GM18907 (cell line): ENCODE data around the gene EBF4.
"Not testable (repeated sequence)": the region's sequence is repeated elsewhere in the genome, so short reads cannot be mapped to it uniquely, and the experiment has no call there.

Experiments
- ATAC-seq: cut with Tn5 transposase; IDR thresholded peaks from one replicate; pipeline ENCODE4 v1.9.1; 2021; ENCODE audit warnings: mild to moderate bottlenecking, moderate library complexity; ENCODE audit not compliant: unreplicated experiment

The EBF4 gene

DNA sequence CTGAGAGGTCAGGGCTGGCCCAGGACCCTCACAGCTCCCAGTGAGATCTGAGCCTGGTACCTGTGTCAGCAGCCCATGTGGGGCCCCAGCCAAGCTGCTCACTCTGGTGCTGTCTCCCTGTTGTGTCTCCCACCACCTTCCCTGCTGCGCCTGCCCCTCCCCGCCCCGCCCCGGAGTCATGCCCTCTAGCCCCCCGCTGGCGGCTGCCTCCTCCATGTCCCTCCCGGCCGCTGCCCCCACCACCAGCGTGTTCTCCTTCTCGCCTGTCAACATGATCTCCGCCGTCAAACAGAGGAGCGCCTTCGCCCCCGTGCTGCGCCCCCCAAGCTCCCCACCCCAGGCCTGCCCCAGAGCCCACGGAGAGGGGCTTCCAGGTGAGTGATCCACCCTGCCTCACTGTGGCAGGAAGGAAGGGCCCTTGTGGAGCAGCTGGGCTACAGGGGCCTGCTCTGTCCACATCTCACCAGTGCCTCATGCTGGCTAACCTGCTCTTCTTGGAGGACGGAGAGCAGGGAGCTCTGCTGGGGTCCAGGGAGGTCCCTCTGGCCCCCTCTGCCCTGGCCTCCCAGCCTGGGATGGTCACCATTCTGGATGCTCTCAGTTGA, 63.0 kb downstream of the EBF4 start:
- no peak for ATAC-seq

DNA sequence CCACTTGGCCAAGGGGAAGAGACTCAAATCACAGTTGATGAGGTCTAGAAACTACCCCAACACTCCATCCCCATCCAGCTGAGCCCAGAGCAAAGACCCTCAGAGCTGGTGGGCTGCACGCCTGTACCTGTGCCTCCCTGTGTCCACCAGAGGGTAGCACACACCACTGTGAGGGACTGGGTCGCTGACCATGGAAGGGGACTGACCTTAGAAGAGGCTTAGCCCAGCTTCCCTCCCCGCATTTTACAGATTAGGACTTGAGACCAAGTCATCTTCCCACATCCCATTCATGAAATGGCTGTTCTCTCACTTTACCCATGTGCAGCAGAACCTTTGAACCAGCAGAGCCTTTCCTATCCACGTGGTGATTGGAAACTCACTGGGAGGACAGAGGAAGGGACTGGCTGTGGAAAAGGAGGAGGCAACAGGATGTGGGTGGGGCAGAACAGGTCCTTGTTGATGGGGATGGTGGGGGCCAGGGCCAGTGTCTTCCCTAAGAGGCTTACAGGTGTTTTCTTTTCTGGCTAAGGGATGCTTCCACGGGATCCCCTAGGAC, 63.6 kb downstream of the EBF4 start:
- ATAC-seq = no peak

DNA sequence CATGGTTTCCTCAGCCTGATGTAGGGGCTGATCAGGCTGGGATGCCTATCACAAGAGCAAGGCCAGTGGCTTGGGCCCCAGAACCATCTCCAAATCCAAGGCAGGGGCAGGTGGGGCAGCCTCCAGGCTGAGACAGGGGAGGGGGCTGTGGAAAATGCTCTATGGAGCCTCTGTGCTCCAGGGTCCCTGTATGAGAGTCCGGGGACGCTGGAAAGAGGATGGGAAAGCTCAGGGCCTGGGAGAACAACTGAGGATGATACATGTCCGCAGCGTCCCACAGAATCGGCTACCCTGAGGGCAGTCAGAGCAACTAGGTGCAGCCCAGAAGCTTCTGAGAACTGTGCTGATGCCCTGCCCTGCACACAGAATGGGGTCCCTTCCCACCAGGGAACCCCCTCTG, 64.4 kb downstream of the EBF4 start:
- ATAC-seq = no peak

DNA sequence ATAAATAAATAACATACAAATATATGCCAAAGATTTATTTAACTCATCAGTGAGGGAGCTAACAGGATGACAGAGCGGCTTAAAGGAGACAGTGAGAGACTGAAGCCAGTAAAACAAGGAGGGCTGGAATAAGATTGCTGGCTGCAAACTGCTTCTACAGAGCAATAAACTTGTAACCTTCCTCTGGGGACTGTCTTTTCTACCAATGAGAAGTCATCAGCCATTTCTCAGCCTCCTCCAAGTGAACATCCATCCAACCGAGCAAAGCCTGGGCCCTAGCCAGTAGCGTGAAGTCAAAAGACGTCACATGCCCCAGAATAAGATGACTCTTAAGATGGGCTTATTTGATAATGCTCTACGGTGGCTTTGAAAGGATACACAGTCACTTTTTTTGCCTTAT, 65.4 kb downstream of the EBF4 start:
- no peak for ATAC-seq

DNA sequence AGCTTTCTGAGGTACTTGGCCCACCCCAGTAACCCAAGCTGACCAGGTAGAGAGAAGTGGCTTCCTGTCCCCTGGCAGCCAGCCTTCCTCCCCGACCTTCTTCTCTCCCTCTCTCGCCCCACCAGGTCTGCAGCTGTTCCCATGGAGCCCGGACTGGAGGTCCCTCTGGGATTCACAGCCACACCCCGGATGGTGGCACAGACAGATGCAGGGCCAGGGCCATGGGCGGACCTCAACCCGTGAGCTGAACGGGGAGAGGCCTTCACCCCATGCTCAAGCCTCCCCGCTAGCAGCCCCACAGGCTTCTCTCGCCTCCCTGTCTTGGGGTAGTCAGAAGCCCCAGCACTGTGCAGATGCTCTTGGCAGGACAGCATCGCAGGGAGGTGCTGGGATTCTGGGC, 66.6 kb downstream of the EBF4 start:
- ATAC-seq = no peak

DNA sequence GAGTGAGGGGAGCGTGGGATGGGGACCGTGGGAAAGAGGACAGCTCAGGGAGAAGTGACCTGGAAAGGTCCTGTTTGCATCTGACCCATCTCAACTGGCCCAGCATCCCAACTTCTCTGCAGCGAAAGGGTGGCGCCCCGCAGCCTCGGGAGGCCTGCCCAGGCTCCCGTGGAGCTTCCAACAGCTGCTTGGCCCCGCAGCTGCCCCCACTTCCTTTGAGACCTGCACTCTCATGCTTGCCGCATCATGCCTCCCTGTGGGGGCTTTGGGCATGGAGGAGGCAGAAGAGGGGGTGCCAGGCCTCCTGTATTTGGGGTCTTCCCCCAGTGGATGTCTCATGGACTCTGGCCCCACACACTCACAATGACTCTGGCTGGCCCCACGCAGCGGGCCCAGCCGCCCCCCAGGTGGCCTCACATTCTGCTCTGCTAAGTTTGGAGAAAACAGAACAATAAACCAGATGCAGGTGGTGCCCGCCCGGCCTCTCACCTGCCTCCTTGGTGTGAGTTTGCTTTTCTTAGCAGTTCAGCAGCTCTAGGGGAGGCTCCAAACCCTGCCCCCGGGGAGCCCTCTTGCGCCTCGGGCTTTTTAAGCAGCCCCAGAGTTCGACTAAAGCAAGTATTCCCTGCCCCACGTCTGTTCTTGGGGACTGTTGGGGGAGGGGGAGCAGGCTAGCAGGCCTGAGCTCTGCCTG, 67.2 kb downstream of the EBF4 start:
- ATAC-seq = no peak

DNA sequence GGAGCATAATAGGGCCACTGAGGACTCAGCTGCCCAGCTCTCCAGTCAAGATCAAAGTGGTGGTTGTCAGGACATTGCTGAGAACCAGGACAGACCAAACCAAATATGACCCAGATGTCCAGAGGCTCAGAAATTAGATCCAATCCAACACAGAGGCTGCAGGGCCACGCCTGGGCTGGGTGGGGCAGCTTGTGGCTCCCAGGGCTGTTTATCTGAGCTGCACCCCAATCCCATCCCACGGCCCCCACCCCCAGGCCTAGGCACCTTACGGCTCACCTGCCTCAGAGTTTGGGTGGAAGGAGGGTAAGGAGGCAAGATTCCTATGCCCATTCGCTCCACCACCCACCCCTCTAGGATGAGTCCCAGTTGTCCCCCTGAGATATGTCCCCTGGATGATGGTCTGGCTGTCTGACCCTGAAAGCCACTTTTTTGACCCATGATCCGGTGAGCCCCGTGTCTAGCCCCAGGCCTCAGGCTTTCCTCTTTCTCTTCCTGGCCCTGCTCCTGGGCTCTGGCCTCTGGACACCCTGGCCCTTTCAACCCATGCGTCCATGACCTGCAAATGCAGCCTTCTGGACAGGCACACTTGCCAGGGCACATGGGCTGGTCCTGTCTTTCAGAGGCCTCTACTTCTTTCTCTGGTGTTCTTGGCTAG, 67.8 kb downstream of the EBF4 start:
- ATAC-seq = no peak

DNA sequence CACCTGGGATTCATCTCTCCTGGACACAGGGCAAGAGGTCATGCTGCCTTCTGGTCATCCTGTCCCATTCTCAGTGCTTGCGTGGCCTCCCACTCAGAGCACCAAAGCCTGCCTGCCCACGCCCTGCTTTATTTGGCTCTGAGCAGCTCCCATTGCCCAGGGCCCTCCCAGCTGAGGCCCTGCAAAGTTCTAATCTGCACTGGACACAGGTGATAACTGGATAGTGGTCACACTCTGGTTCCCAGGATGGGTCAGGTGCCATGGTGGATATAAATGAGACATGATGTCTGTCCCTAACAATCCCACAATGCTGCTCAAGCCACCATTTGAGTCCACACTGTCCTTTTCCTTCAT, 68.3 kb downstream of the EBF4 start:
- no peak for ATAC-seq

DNA sequence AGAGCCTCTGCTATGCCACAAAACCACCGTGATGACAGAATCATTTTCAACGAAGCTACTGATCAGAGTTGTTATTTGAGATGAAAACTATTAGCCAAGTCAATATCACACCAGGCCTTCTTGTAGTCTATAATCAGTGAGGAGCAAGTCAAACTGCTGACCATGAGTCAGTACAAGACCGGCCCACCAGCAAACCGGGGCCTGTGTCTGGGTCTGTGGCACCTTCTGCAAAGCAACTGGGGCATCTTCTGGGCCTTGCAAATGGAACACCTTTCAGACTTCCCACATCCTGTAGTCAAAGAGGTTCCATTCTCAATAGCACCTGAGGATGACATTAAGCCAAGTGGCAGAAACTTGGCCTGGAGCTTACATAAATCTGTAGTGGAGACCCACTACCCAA, 69.3 kb downstream of the EBF4 start:
- no peak for ATAC-seq

DNA sequence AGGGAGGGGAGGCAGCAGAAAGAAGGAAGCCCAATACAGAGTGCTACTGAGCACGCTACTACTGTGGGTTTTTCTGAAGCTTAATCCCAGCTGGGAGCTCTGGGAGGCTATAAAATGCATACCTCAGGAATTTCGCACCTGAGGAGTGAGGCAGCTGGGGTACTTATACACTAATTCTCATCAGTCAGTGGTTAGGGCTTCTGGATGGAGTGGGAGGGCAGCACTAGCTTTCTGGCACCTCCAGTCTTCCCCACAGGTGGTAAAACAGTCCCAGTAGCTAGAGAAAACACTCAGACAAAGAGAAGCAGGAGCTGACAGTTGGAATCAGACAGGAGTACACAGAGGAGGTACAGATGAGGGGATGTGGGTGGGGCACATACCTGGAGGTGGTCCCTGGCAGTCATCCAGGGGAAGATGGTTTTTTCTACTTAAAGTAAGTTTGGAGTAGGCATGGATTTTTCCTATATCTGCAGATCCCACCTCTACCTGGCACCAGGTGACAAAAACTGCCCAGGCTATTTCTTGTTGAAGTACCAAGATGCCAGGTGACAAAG, 70.1 kb downstream of the EBF4 start:
- ATAC-seq = no peak

DNA sequence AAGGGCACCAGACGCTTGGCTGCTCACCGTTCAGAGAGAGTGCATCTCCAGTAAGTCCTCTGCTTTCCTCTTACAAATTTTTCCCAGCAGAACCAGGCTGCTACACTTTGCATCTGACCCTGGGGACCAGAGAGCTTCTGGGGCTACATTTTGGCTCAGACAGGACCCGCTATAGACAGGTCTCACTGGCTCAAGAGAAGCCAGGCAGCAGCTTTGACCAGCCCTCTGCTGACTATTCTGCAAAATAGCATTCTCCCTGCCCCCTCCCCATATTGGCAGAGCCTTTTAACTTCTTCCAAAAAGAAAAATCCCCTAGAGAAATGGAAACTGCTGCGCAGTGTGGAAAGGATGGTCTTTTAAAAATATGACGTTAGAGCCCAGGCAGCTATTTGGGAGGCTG, 70.6 kb downstream of the EBF4 start:
- no peak for ATAC-seq

DNA sequence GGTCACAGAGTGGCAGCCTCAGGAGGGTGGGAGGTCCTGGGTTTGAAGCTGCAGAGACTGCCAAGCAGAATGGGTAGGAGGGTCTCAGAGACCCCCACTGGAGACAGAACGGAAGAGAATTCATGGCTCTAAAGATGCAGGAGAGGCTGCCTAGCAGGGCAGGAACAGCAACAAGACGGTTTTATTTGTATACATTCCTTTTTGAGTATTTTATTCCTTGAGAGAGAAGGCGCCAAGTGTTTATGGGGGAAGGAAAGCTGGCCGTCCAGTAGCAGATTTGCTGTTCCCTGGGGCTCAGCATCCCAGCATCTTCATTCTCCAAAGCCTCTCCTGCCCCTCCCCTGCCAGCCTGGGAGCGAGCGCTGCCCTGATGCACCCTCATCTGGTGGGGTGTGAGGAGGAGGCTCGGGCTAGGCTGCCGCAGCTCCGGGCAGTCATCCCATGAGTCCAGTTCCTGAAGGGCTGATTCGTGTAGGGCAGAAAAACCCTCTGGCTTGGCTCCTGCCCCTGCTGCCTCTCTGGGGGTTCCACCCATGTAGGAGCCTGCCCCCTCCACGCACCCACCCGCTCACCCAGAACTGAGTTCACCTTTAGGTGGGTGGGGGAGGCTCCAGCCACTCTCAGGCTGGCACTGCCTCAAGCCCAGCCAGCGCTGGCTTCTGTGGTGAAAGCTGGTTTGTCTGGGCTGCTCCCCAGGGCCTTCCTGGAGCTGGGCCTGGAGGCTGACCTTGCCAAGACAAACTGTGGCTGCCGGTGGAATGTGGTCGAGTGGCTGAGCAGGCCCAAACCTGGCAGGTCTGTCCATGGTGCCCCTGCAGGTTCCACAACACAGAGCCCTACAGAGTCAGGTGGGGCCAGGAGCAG, 75.4 kb downstream of the EBF4 start:
- no peak for ATAC-seq

DNA sequence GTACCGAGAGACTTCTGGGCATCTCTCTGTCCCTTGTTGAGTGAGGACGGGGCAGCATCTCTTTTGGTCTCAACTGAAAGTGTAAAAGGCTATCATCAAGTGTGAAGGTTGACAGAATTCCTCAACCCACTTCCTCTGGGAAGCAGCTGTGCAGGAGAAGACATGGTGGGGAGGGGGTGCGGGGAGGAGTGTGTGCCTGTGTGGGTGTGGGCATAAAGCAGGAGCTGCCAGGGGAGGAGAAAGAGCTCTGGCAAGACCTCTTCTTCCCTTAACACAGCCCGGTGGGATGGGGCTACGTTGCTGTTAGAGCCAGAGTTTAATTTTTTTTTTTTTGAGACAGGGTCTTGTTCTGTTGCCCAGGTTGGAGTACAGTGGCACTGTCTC, 76.0 kb downstream of the EBF4 start:
- no peak for ATAC-seq

DNA sequence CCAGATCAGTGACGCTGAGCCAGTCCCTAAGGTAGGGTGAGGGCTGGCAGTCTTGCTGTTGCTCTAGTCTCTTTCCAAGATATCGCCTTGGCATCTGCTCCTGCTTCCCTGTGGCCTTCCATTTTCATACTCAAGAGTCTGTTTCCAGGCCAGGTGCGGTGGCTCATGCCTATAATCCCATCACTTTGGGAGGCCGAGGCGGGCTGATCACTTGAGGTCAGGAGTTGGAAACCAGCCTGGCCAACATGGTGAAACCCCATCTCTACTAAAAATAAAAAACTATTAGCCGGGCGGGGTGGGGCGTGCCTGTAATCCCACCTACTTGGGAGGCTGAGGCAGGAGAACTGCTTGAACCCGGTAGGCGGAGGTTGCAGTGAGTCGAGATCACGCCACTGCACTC, 77.5 kb downstream of the EBF4 start:
- not testable (repeated sequence) for ATAC-seq

DNA sequence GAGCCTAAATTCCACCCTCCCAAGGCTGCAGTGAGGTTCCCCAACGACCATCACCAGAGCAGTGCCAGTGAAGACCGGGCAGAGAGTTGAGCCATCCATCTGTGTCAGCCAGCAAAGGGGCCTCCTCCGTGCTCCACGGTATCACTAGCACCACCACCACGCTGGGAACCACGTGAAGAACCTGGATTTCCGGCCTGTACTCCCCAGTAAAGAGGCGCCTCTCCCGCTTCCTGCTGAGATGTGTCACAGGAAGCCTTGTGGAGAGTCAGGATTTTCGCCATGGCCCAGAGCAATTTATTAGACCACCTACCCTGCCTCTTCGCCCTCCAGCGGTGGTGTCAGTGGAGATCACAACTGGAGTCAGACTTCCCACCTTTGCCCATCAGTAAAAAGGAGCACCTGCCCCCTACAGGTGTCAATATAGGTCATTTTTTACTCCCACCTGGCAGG, 79.1 kb downstream of the EBF4 start:
- no peak for ATAC-seq

DNA sequence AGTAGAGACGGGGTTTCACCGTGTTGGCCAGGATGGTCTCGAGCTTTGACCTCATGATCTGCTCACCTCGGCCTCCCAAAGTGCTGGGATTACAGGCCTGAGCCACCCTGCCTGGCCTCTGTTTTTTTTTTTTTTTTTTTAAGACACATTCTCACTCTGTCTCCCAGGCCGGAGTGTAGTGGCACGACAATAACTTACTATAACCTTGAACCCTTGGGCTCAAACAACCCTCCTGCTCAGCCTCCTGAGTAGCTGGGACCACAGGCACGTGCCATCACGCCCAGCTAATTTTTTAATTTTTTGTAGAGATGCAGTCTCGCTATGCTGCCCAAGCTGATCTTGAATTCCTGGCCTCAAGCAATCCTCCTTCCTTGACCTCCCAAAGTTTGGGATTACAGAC, 81.2 kb downstream of the EBF4 start:
- ATAC-seq = no peak

DNA sequence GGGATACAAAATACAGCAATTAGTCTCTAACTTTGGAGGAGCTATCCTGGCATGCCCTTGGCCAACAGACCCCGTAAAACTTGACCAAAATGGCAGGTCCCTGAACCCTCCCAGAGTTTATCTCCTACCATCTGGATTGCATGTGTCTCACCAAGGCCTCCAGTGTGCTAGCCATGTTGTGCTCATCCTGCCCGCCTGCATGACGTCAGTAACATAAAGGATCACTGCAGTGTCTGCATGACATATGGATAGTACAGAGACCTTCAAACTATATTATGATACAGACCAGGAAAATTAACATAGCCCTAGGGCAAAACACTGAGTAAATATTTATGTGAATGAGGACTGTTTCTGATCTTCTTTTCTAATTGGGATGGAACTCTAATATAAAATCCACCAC, 82.6 kb downstream of the EBF4 start:
- no peak for ATAC-seq

DNA sequence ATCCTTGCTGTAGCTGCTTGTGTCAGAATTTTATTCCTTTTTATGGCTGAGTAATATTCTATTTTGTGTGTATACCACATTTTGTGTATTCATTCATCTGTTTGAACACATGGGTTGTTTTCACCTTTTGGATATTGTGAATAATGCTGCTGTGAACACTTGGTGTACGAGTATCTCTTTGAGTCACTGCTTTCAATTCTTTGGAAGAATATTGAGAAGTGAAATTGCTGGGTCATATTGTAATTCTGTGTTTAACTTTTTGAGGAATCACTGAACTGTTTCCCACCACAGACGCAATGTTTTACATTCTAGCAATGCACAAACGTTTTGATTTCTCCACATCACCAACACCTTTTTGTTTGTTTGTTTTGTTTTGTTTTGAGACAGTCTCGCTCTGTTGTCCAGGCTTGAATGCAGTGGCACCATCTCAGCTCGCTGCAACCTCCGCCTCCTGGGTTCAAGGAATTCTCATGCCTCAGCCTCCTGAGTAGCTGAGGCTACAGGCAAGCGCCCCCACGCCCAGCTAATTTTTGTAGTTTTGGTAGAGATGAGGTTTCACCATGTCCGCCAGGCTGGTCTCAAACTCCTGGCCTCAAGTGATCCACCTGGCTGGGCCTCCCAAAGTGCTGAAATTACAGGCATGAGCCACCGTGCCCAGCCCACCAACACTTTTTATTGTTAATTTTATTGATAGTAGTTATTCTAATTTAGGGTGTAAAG, 86.2 kb downstream of the EBF4 start:
- ATAC-seq = no peak

DNA sequence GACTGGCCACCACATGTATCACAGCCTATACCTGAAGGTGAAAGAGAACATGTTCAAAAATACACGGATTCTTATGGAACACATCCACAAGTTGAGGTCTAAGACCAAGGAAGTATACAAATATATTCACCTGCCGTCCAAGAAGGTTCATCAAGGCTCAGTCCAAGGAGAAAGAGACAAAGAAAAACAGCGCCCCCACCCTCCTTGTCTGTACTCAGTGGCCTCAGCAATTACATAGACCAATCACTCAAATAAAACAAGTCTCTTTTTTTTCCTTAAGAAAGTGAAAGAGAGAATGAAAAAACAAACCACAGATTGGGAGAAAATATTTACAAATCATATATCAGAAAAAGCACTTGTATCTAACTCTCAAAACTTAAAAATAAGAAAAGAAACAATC, 88.4 kb downstream of the EBF4 start:
- ATAC-seq = no peak

DNA sequence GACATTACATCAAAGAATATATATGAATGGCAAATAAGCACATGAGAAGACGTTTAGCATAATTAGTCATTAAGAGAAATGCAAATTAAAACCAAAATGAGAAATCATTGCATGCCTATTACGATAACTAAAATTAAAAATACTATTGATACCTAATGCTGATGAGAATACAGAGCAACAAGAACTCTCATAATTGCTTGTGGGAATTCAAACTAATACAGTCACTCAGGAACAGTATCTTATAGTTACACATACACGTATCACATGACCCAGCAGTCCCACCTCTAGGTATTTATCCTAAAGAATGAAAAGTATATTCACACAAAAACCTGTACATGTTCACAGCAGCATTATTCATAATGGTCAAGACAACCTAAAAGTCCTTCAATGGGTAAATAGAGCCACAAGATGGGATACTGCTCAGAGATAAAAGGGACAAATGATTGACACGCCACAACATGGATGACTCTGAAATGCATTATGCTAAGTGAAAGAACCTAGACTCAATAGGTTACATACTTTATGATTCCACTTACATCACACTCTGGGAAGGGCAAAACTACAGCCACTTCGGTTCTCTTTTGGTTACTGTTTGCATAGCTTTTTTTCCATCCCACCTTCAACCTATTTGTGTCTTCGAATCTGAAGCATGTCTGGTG, 91.5 kb downstream of the EBF4 start:
- no peak for ATAC-seq
